HuH-7.5 (cell line): ENCODE data around the gene TFPI.
"Not testable (repeated sequence)": the region's sequence is repeated elsewhere in the genome, so short reads cannot be mapped to it uniquely, and the experiment has no call there.

ENCODE experiments used
- DNase-seq: peaks from one replicate; pipeline ENCODE4 v3.0.0; 2011; ENCODE audit warnings: low spot score

Gene TFPI

DNA sequence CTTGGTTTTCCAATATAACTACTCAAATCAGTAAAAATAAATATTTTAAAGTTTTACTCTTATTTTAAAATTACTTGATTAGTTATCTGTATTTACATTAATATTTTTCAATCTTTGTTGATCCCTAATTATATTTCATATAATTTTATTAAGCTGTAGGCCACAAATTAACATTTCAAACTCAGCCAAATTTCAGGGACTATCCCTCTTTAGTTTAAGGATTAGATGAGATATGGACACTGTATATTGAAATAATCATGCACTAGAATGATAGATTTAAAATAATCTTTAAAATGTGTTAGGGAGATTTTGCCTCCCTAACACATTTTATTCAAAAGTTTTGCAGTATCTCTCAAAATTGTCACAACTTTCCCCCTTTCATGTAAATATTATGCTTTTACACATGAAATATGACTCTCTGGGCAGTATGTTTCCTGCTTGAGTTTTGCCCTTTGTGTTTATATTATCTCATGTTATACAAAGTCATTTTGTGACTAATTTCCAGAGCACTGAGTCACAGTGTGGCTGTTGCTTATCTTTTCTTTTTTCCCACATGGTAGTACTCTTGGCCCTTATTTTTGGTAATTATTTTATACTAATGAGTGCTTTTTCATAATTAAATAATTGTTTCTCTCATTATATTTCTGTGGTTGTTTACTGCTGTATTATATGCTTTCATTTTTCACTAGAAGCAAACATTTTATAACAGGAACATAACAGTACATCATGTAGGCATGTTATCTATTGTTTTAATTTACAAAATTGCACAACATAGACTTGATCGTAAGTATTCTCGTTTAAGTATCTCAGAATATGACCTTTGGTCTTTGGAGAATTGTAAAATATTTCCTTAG, 1.2 kb downstream of the TFPI start:
- no peak for DNase-seq

DNA sequence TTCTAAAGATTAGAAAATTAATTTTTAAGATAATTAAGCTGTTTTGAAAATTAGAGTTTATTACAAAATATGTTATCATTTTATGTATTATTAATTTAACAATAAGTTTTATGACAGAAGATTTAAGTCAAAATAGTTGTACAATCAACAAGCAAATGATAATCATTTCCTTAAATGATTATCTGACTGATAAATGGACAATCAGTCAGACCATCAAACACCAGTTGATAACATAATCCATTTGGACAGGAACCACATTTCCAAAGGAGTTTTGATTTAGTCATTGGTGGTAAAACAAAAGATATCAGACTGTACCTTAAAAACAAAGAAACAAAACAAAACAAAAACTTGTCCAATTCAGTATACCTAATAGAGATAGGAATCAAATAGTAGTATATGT, 1.9 kb downstream of the TFPI start:
- no peak for DNase-seq

DNA sequence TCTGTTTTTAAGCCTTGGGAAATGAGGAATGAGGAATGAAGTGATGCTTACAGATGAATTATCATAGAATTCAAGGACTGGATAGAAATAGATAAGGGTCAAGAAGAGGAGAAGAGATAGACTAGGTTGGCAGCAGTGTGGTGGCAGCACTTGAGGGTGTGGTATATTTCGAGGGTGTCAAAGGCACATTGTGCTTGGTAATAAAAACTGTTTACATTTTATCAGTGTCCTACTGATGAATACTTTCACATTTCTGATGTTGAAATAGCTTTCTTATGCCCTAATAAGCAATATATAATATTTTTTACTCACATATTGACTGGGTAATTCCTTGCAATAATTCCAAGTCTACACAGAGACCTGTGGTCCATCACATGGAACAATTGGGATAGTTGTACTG, 3.4 kb downstream of the TFPI start:
- DNase-seq = no peak

DNA sequence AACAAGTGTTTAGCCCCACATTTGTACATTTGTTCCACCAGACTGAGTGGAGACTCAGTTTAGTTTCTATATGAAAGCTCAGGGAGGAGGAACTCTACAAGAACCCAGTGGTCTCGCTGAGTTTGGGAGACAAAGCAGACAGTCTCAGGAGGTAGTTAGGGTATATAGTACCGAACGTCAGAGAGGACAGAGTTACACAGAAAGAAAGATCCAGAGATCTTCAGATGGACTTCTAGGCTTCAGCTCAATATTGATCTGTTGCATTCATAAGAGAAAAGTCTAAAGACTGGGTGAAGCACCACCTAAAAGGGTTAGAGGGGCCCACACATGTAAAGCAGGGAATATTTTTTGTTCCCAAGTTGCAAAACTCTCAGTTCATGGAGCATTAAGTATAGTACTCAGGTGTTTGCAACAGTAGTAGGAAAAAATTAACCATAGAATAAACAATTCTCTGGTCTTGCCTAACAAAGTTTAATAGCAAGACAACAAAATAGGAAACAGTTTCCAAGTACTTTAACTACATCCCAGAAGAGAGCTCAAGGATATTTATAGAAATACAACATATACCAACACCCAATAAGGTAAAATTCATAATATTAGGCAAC, 4.2 kb downstream of the TFPI start:
- DNase-seq = peak; percentile 32

DNA sequence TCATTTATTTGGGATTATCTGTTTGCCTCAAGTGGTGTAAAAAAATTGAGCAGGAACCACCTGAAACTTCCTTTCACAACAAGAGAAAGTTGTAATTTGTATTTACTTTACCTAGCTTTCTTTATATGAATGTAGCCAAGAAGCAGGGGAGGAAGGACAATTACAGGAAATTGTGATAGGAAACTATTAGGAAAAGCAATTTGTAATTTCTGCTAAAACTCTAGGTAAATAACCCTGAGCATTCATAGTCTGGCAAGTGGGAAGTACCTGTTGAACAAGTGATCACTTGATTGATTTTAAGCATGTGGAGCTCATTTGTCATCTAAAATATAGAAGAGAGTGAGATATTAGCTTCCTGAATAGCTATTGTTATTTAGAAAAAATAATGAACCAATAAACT, 5.0 kb downstream of the TFPI start:
- no peak for DNase-seq

DNA sequence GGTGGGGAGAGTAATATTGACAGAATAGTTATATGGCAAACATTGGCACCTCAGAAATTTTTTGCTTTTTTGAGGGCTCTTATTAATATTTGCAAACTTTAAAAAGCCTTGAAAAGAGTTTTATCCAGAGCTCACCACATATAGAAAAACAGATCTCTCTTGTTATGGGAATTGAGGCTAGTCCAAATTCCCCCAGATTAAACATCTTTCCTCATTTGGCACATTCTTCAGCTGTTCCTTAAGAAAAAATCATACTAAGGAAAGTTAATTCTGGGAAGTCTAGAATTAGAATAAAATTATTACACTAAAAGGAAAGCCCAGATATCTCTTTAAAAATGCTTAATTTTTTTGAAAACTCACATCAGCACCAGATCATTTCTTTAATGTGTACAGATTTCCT, 5.6 kb downstream of the TFPI start:
- DNase-seq = no peak

DNA sequence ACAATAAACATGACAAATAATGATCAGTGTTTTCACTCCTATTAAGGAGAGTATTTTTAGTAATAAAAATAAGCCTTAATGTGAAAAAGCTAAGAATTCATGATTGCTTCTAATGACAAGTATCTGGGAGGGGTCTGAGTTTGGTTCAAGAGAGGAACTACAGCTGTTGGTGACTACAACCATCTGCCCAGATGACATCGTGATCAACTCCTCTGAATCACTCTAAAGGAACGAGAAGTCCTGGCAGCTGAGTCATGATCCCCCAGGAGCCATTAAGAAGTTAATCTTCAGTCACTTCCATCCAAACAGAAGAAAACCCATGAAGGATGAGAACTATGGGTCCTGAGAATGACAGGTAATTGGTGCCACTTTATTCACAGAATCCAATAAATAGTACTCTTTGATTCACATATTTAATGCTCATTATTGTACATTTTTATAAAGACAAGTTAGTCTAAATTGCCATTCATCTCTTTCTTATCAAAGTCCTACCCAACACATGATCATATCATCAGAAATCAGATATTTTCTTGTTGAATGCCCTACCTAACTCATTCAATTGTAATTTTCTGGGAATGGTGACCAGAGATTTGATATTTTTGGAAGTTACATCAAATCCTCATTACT, 6.8 kb downstream of the TFPI start:
- DNase-seq = no peak

DNA sequence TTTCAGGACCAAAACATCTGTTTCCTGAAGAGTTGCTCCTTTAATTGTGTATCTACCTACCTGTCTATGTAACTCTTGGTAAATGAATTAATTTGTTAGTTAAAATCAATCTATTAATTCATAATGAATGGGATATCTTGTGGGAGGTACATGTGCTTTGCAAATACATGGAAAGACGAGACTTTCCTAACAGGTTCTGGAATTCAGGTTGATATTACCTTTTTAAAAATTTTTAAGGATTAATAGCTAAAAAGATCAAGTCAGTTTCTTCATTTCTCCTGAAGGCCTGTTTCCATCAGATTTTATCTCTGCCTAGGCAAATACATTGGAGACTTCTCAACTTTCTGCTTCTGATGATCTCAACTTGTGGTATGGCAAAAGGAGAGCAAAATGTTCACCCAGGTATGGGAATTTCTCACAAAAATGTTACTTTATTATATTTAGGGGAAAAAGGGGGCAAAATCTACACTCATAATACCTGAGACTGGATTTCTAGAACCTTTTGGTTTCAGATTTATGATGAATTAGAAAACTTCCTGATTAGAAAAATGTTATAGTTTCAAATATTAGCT, 7.4 kb downstream of the TFPI start:
- DNase-seq = no peak

DNA sequence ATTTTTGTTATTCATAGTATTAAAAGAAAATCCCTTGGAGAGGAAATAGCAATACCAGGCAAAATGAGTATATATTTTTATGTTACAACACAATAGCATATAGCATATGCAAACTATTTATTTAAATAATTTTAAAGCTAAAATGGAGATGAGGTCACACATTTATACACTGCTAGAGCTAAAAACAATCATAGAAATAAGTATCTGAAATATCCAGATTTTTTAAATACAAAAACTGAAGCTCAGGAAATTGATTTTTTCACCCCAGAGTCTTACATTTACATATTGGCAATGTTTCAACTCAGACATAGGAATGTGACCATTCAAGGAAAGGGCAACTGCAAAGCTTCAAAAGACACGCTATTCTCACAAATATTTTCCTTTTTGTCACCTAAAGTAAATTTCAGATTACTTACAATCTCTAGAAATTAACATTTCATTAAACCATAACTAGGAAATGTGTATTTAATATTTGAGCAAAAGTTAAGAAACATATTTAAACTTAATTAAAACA, 8.9 kb downstream of the TFPI start:
- DNase-seq = no peak

DNA sequence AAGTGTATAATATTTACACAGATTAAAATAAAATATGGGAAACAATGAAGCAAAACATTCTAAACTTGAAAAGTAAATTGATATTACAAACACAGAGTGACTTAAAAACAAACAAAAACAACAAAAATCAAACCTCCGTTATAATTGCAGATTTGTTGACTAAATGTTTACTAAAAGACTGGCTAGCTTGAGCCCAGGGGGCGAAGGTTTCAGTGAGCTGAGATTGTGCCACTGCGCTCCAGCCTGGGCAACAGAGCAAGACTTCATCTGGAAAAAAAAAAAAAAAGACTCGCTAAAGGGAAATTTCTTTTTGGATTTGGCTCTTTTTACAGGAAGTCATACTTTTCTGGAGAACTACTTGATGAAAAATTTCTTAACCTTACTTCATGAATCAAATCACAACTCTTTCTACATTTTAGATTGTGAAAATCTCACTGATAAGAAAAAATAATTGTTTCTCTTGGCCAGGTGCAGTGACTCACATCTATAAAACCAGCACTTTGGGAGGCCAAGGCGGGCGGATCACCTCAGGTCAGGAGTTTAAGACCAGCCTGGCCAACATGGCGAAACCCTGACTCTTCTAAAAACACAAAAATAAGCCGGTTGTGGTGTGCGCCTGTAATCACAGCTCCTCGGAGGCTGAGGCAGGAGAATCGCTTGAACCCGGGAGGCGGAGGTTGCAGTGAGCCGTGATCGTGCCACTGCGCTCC, 9.7 kb downstream of the TFPI start:
- no peak for DNase-seq

DNA sequence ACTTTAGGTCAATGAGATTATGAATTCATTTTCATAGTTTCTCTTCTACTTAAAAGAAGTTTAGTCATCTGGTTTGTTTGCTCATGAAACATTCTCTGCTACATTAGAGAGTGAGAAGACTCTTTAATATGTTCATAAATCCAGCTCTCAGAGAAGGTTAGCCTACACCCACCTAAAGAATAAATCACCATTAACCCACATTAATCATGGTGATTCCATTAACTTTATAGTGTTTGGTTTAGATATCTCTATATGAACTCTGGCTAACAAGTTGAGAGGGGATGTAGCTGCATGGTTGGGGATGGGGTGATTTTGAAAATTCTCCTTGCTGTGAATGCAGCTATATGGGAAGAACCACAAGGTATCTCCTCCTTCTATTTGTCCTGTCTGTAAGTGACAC, 10.7 kb downstream of the TFPI start:
- no peak for DNase-seq

DNA sequence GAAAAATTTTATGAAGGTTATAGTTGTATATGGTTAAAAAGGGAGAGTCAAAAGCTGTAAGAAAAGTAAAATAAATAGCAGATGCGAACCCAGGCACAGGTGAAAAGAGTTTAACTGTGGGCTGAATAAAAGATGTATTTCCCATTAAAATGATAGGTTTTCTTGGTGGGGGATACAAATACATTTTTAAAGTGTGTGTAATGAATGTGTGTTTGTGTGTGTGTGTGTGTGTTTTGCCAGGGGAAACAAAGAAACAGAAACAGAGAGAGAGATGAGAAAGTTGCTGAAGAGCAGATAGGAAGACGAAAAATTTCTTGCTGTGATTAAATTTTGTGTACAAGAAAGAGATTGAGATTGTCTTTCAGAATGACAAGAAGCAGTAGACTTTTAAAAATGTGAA, 12.1 kb downstream of the TFPI start:
- no peak for DNase-seq

DNA sequence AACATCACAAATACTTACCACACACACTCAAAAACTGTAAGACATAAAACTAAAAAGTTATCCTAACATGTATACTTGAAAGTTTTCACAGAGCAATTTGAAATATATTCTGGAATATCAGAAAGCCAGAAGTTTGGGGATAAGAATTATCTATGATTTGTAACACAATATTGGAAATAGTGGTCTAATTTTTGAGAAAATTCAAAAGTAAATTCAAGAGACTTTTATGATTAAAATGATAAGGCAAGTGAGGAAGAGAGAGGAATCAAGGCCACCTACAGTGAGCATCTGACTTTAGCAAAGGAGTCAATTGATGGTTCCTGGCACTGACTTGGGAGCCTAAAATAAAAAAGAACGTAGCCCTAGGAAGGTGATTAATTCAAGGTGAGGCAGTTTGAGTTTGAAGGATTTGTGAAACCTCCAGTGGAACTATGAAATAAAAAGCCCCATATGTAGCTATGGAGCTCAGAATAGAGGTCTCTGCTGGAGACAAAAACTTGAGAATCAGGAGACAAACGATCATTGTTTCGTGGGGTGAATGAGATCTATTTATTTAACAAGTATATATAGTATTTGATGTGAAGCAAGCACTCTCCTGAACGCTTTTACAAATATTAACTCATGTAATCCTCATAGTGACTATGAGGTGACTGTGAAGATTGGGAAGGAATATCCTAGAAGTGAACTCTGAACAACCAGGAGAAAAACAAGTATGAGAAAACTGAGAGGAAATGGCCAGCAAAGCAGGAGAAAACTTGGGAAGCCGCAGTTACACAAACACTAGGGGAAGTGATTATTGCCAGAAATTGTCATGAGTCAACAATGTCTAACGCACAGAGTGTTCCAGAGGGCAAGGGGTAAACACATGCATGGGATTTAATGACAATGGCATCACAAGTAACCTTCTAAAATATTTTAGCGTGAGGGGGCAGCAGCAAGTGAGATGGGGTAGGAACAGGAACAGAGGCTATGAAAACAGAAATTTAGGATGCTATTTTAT, 12.8 kb downstream of the TFPI start:
- DNase-seq = no peak

DNA sequence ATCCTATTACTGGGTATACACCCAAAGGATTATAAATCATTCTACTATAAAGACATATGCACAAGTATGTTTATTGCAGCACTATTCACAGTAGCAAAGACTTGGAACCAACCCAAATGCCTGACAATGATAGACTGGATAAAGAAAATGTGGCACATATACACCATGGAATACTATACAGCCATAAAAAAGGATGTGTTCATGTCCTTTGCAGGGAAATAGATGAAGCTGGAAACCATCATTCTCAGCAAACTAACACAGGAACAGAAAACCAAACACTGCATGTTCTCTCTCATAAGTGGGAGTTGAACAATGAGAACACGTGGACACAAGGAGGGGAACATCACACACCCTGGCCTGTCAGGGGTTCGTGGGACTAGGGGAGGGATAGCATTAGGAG, 16.0 kb downstream of the TFPI start:
- DNase-seq = not testable (repeated sequence)

DNA sequence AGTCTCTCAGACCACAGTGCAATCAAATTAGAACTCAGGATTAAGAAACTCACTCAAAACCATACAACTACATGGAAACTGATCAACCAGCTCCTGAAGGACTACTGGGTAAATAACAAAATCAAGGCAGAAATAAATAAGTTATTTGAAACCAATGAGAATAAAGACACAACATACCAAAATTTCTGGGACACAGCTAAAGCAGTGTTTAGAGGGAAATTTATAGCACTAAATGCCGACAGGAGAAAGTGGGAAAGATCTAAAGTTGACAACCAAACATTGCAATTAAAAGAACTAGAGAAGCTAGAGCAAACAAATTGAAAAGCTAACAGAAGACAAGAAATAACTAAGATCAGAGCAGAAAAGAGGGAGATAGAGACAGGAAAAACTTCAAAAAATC, 18.9 kb downstream of the TFPI start:
- not testable (repeated sequence) for DNase-seq

DNA sequence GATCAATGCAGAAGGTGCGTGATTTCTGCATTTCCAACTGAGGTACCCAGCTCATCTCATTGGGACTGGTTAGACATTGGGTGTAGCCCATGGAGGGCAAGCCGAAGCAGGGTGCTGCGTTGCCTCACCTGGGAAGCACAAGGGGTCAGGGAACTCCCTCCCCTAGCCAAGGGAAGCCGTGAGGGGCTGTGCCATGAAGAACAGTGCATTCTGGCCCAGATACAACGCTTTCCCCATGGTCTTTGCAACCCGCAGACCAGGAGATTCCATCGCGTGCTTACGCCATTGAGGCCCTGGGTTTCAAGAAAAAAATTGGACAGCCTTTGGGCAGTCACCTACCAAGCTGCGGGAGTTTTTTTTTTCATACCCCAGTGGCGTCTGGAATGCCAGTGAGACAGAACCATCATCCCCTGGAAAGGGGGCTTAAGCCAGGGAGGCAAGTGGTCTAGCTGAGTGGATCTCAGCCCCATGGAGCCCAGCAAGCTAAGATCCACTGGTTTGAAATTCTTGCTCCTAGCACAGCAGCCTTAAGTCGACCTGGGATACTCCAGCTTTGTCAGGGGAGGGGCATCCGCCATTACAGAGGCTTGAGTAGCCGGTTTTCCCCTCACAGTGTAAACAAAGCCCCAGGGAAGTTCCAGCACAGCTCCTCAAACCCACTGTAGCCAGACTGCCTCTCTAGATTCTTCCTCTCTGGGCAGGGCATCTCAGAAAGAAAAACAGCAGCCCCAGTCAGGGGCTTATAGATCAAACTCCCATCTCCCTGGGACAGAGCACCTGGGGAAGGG, 21.7 kb downstream of the TFPI start:
- no peak for DNase-seq

DNA sequence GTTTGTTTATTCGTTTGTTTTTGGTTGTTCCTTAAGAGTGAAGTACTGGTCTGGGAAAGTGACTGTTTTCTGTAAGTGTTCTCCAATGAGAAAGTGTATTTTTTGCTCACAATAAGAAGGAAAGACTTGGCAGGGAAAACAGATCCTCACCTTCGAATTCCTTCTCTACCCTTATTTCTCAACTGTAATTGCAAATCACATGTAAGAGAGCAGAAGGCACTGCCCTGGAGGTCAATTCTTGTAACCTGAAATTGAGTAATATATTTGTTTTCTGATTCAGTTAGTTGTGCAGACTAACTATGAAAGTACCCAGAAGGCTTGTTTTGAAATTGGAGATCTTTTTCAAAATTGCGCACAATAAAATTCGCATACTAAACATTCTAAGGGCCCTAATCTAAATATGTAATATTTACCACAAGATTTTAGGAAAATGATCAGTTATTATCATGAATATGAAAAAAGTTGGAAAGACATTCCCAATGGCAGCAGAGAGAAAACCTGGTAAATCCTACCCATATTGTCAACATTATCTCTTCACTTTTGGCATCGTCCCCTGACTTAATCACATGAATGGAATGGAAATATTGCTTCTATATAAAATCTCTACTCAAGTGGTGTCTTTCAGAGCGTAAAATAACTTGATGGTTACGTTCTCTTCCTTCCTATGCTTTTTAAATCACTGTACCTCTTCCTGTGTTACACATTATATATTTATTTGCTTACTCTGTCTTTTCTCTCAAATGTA, 24.1 kb downstream of the TFPI start:
- no peak for DNase-seq

DNA sequence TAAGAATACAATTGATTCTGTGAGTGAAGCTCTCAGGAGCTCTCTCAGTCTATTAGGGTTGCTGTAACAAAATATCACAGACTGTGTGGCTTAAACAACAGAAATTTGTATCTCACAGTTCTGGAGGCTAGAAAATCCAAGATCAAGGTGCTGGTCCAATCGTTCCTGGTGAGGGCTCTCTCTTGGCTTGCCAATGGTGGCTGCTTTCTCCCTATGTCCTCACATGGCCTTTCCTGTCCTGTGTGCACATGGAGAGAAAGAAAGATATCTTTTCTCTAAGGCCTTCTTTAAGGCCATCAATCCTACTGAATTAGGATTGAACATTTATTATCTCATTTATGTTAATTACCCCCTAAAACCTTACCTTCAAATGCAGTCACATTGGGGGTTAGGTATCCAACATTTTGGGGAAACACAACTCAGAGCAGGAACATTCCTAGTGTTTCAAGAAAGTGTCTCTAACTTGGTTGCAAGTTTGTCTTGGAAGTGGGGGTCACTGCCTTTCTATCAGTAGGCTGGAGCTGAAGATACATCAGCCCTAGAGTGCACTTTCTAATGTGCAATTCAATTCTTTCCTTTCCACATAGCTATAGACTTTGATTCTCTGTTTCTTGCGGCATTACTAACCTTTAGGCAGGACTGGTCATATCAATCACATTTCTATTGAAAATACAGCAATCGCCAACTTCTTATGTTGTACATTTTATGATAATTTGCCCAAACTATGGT, 24.8 kb downstream of the TFPI start:
- DNase-seq = no peak

DNA sequence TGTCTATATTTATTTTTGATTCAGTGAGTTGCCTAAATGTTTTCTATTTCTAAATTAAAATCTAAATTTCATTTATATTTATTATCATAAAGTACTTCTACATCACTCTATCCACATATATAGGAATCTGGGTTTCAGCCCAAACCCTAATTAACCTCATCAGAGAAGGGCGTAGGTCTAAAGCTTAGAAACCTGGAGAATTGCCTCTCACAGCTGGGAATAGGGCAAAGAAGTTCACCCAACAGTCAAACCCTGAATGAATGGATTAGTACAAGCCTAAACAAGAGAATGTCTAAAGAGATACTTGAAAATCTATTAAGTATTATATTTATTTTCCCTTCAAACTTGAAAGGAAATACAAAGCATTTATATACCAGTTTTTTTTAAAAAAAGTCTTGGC, 26.2 kb downstream of the TFPI start:
- no peak for DNase-seq
